GM18507 (cell line): ENCODE data around the gene POU2F2.

Source experiments
- DNase-seq: peaks from one replicate; pipeline ENCODE4 v3.0.0; 2011; ENCODE audit warnings: low read depth; ENCODE audit not compliant: insufficient read length; ENCODE audit errors: extremely low spot score
- FAIRE-seq: peaks from 2 replicates; lab custom pipeline; 2011; peaks lifted over from hg19 to GRCh38; lab: Jason Lieb, UNC

The POU2F2 gene

GRCh38 chr19:42088471-42089190 is 43.6 kb downstream of the POU2F2 start:
- FAIRE-seq (peak; percentile 56), DNase-seq (no peak)

- DNase-seq (no peak), FAIRE-seq (peak; percentile 12)
These were observed 45.3 kb downstream of the POU2F2 start for GRCh38 chr19:42086770-42087550.

- DNase-seq (no peak), FAIRE-seq (no peak)
These were observed 46.0 kb downstream of the POU2F2 start for GRCh38 chr19:42086188-42086736.

DNA sequence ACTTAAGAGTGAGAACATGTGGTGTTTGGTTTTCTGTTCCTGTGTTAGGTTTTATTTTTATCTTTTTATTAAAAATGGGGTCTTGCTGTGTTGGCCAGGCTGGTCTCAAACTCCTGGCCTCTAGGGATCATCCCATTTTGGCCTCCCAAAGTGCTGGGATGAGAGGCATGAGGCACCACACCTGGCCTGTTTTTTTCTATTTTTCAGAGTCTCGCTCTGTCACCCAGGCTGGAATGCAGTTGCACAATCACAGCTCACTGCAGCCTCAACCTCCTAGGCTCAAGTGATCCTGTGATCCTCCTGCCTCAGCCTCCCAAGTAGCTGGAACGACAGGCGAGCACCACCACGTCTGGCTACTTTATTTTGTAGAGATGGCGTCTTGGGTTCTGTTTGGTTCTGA is 48.7 kb downstream of the POU2F2 start:
- no peak for DNase-seq
- FAIRE-seq = no peak

DNA sequence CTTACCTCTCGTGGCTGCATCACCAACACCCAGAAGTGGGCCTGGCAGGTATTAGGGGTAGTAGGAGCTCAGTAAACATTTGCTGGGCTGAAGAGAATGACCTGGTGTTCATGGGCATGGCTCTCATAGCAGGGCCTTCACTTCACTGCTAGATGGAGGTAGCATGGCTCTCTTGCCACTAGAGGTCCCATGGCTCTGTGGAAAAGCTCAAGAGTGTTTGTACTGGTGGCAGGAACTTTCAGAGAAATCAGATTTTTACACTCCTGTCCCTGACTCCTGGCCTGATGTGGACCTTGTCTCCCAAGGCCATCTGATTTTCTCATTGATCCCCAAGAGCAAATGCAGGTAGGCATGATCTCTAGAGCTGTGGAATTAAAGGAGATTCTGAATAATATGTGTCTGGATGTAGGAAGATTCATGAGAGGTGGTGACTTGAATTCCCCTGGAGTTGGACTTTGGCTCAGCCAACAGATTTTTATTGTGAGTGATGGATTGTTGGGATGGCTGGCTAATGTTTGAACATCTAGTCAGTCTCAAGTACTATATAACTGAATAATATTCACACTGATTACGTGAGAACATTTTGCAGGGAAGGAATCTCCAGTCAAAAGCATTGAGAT is 50.6 kb downstream of the POU2F2 start:
- no peak for DNase-seq
- FAIRE-seq = peak; percentile 77

GRCh38 chr19:42080764-42081375 is 51.4 kb downstream of the POU2F2 start:
- FAIRE-seq (no peak), DNase-seq (no peak)

DNA sequence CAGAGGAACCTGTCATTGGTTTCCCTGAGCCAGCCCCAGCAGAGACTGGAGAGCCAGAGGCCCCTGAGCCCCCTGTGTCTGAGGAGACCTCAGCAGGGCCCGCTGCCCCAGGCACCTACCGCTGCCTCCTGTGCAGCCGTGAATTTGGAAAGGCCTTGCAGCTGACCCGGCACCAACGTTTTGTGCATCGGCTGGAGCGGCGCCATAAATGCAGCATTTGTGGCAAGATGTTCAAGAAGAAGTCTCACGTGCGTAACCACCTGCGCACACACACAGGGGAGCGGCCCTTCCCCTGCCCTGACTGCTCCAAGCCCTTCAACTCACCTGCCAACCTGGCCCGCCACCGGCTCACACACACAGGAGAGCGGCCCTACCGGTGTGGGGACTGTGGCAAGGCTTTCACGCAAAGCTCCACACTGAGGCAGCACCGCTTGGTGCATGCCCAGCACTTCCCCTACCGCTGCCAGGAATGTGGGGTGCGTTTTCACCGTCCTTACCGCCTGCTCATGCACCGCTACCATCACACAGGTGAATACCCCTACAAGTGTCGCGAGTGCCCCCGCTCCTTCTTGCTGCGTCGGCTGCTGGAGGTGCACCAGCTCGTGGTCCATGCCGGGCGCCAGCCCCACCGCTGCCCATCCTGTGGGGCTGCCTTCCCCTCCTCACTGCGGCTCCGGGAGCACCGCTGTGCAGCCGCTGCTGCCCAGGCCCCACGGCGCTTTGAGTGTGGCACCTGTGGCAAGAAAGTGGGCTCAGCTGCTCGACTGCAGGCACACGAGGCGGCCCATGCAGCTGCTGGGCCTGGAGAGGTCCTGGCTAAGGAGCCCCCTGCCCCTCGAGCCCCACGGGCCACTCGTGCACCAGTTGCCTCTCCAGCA is 52.1 kb downstream of the POU2F2 start:
- no peak for FAIRE-seq

DNA sequence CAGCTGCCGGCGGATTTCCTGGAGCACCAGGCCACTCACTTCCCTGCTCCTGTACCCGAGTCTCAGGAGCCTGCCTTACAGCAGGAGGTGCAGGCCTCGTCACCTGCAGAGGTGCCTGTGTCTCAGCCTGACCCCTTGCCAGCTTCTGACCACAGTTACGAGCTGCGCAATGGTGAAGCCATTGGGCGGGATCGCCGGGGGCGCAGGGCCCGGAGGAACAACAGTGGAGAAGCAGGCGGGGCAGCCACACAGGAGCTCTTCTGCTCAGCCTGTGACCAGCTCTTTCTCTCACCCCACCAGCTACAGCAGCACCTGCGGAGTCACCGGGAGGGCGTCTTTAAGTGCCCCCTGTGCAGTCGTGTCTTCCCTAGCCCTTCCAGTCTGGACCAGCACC is 53.0 kb downstream of the POU2F2 start:
- DNase-seq (no peak), FAIRE-seq (no peak)

More for the DNA sequence above, 52.1 kb downstream of the POU2F2 start:
- no peak for DNase-seq

DNA sequence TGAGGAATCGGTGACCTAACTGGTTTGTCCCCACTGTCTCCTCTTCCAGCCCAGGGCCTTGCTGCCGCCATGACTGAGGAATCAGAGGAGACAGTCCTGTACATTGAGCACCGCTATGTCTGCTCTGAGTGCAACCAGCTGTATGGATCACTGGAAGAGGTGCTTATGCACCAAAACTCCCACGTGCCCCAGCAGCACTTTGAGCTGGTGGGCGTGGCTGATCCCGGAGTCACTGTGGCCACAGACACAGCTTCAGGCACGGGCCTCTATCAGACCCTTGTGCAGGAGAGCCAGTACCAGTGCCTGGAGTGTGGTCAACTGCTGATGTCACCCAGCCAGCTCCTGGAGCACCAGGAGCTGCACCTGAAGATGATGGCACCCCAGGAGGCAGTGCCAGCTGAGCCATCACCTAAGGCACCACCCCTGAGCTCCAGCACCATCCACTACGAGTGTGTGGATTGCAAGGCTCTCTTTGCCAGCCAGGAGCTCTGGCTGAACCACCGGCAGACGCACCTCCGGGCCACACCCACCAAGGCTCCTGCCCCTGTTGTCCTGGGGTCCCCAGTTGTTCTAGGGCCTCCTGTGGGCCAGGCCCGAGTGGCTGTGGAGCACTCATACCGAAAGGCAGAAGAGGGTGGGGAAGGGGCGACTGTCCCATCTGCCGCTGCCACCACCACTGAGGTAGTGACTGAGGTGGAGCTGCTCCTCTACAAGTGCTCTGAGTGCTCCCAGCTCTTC is 53.5 kb downstream of the POU2F2 start:
- no peak for DNase-seq
- FAIRE-seq = no peak

DNA sequence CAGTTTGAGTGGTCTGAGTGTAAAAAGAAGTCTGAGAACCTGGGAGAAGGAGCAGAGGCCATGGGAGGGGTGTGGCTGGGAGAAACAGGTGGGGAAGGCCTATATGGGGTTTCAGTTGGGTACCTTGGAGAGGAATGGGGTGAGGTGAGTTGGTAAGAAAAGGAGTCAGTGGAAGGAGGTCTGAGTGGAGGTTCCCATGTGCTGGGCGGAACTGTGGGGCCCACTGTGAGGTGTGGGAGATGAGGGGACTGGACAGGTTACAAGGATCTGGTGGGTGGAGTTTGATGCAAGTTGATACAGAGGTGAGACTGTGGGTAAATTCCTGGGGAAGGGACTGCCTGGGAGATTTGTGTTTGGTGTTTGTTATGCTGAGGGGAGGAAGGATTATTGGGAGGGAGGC is 54.2 kb downstream of the POU2F2 start:
- DNase-seq (no peak), FAIRE-seq (no peak)

- no peak for FAIRE-seq
- DNase-seq = no peak
These were observed 55.8 kb downstream of the POU2F2 start for GRCh38 chr19:42076380-42076944.

DNA sequence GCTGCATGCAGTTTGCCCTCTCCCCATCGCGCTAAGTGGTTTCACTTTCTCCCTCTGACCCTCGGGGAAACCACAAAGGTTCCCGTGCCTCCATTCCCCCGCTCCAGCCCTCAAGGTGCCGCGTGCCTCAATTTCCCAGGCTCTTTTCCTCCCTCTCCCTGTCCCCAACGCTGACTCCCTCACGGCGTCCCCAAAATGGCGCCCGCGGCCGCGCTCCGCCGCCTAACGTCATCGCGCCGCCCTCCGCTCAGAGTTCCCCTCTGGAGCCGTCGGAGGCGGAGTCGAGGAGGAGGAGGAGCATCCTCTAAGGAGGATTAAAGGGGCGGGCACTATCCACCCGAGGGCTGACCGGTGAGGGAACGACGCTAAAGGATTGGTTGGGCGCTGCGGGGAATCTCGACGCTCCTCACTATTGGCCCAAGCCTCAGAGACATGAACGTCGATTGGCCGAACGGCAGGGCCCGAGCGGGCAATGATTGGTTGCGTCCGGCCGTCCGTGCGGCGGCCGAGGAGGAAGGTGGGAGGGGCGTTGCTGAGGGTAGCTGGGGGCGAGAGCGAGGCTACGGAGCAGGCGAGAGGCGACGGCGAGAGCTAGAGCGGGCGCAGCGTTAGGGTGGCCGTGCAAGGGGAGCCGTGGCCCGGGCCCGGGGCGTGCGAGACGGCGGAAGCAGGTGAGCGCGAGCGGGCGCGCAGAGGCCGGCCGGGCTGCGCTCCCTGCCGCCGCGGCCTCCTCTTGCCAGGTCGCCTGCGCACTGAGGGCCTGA is 56.4 kb downstream of the POU2F2 start, which contains the start of gene ZNF574:
ZNF574 (plus strand) TSS at position 551 of the 764 bp plus-strand sequence. CDS start 2,441 bp downstream, outside the sequence.
- DNase-seq (peak; percentile 95), FAIRE-seq (peak; percentile 100)

GRCh38 chr19:42075364-42075615 is 57.0 kb downstream of the POU2F2 start:
- DNase-seq (no peak), FAIRE-seq (no peak)

DNA sequence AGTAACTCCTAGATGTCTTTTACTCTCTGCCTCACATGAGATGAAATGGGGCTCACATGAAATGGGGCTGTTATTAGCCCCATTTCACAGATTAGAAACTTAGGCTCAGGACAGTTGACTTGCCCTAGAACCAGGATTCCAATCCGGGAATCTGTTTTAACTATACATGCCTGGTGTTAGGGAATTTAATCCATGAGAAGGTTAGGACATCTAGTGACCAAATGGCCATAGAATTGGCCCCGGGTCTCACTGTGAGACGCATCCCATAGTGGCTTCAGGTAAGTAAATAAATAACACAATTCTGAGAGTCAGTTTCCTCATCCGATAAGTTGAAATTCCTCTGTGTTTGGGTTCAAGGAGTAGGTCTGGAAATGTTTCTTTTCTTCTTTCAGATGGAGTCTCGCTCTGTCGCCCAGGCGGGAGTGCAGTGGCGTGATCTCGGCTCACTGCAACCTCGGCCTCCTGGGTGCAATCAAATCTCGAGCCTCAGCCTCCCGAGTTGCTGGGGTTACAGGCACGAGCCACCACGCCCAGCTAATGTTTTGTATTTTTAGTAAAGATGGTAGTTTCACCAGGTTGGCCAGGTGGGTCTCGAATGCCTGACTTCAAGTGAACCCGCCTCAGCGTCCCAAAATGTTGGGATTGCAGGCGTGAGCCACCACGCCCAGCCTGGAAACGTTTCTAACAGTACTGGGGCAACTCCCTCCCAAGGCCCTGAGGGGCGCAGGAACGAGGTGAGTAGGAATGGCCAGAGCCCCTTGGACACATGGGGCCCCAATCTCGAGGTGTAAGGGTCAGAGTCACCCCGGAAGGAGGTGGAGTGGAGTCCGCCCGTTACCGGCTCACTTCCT is 57.5 kb downstream of the POU2F2 start:
- no peak for FAIRE-seq
- no peak for DNase-seq

- FAIRE-seq (no peak), DNase-seq (no peak)
These were observed 61.0 kb downstream of the POU2F2 start for GRCh38 chr19:42071247-42071646.

GRCh38 chr19:42069619-42070351 is 62.5 kb downstream of the POU2F2 start, which contains the start of gene GRIK5:
GRIK5 (minus strand) TSS chr19:42070206; CDS start chr19:42065770, 4,436 bp downstream.
- FAIRE-seq (no peak), DNase-seq (no peak)
